ENCODE results near the gene PIGV.

Gene PIGV

GRCh38 chr1:26774462-26774861 lies 13.3 kb upstream of the PIGV start:
- no peak for DNase-seq (ENCODE audit: low read depth)

GRCh38 chr1:26775666-26776065 lies 12.1 kb upstream of the PIGV start:
- DNase-seq (ENCODE audit: low read depth), result no peak

GRCh38 chr1:26779098-26779668 lies 8.6 kb upstream of the PIGV start:
- no peak for DNase-seq (ENCODE audit: low read depth)

- no peak for DNase-seq (ENCODE audit: low read depth)
These were observed 7.3 kb upstream of the PIGV start for GRCh38 chr1:26780344-26780957.

- DNase-seq (ENCODE audit: low read depth), result no peak
These were observed 6.4 kb upstream of the PIGV start for GRCh38 chr1:26781206-26781825.

- no peak for DNase-seq (ENCODE audit: low read depth)
These were observed 5.1 kb upstream of the PIGV start for GRCh38 chr1:26782521-26783212.

- no peak for DNase-seq (ENCODE audit: low read depth)
These were observed 4.1 kb upstream of the PIGV start for GRCh38 chr1:26783646-26784022.

GRCh38 chr1:26784023-26784871 lies 3.5 kb upstream of the PIGV start:
- no peak for DNase-seq (ENCODE audit: low read depth)

- DNase-seq (ENCODE audit: low read depth), result no peak
These were observed 2.9 kb upstream of the PIGV start for GRCh38 chr1:26784886-26785285.

GRCh38 chr1:26785611-26786436 lies 1.9 kb upstream of the PIGV start:
- DNase-seq (ENCODE audit: low read depth), result no peak

GRCh38 chr1:26786437-26787380 lies 1.0 kb upstream of the PIGV start:
- DNase-seq (ENCODE audit: low read depth), result no peak

- DNase-seq (ENCODE audit: low read depth), result peak; percentile 25
These were observed 407 bp upstream of the PIGV start for GRCh38 chr1:26787381-26787705.

- DNase-seq (ENCODE audit: low read depth), result no peak
These were observed 700 bp downstream of the PIGV start for GRCh38 chr1:26788515-26788785.

GRCh38 chr1:26788836-26789611 lies 1.3 kb downstream of the PIGV start:
- DNase-seq (ENCODE audit: low read depth), result peak; percentile 49

GRCh38 chr1:26789612-26789865 lies 1.8 kb downstream of the PIGV start:
- DNase-seq (ENCODE audit: low read depth), result no peak

GRCh38 chr1:26789931-26790330 lies 2.2 kb downstream of the PIGV start:
- DNase-seq (ENCODE audit: low read depth), result no peak

- DNase-seq (ENCODE audit: low read depth), result no peak
These were observed 2.8 kb downstream of the PIGV start for GRCh38 chr1:26790551-26790953.

- DNase-seq (ENCODE audit: low read depth), result no peak
These were observed 3.4 kb downstream of the PIGV start for GRCh38 chr1:26791148-26791547.

- no peak for DNase-seq (ENCODE audit: low read depth)
These were observed 3.9 kb downstream of the PIGV start for GRCh38 chr1:26791626-26792025.

GRCh38 chr1:26792924-26793323 lies 5.2 kb downstream of the PIGV start:
- no peak for DNase-seq (ENCODE audit: low read depth)
